Activated CD8-positive, alpha-beta T cell treated with anti-CD3 and anti-CD28 coated beads for 36 hours (primary cell): ENCODE measurements around the gene AMBP. TPM values are rescaled to one million over a fixed set of nuclear protein-coding genes. Genes with fewer than 3 reads are reported as not detected.

Experiments used
- ATAC-seq: fragments of 200-7000 bp; cut with Tn5 transposase; one replicate; pipeline ENCODE4 v1.10.0; 2021; ENCODE audit warnings: mild to moderate bottlenecking, moderate library complexity
- CTCF ChIA-PET: fragments of 350-600 bp; sonication (Branson Sonifier 250); formaldehyde crosslinking; loops from one replicate; lab custom pipeline; 2021; ENCODE audit warnings: antibody characterized with exemption; lab: Charles Lee
- POLR2A ChIA-PET: fragments of 350-600 bp; sonication (Branson Sonifier 250); formaldehyde crosslinking; loops from one replicate; lab custom pipeline; 2021; ENCODE audit warnings: antibody characterized with exemption; lab: Charles Lee
- DNase-seq: peaks from one replicate; pipeline ENCODE4 v3.0.0-alpha.2; 2020
- H3K27ac Mint-ChIP-seq: one replicate; pipeline ENCODE4 v1.8.0; 2021; ENCODE audit warnings: mild to moderate bottlenecking, mixed read lengths
- H3K27me3 Mint-ChIP-seq: one replicate; pipeline ENCODE4 v1.8.0; 2021; ENCODE audit warnings: mixed read lengths
- H3K36me3 Mint-ChIP-seq: one replicate; pipeline ENCODE4 v1.8.0; 2021; ENCODE audit warnings: low read depth, mixed read lengths
- H3K4me1 Mint-ChIP-seq: one replicate; pipeline ENCODE4 v1.8.0; 2021; ENCODE audit warnings: low read depth, mixed read lengths
- H3K4me3 Mint-ChIP-seq: one replicate; pipeline ENCODE4 v1.8.0; 2021; ENCODE audit warnings: mild to moderate bottlenecking, moderate library complexity, mixed read lengths
- H3K9me3 Mint-ChIP-seq: one replicate; pipeline ENCODE4 v1.8.0; 2021; ENCODE audit warnings: mixed read lengths
- intact Hi-C: fragments of 100-400 bp; cut with micrococcal nuclease; formaldehyde crosslinking; loops from one replicate; pipeline ENCODE4 v1.10.0; 2022
- total RNA-seq, 2 experiments: library from RNA; stranded (reverse); gene quantifications; one replicate each; pipeline ENCODE4 v1.2.3, GENCODE V29; 2021
- TF ChIP-seq, protein P1 (sequence below): fragments of 200-600 bp; IDR thresholded peaks from one replicate; pipeline ENCODE4 v1.8.0; 2022; ENCODE audit warnings: antibody characterized with exemption, mild to moderate bottlenecking

AMBP gene
- total RNA-seq, 2 experiments from 2014 or later, result not detected

DNA sequence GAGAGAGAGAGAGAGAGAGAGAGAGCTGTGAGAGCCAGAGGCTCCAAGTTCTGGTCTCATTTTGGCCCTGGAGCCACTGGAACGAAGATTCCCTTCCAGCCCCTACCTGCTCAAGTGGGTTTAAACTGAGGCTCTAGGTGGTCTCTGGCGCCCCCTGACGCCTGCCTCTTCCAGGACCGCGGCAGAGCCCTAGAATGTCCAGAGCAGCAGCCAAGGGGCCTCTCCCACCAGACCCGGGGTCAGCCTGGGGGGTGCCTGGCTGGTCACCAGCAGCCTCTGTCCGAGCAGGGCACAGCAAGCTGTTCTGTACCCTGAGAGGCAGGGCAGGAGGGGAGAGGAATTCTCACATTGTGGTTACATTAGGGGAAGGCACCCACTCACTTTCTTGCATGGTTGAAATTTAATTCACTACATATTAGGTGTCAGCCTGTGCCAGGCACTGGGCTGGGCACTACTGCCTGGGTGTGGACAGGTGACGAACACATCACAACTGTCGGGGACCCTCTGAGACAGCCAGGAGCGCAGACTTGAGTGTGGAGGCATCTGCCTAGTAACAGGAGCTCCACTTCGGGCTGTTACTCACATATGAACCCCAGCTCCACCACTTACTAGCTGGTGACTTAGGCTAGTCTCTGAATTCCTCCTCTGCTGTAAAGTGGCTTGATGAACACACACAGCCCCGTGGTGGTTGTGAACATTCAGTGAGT, 44.5 kb downstream of the AMBP start:
- no peaks in the 10 kb centered on the region for H3K9me3 Mint-ChIP-seq
- intact Hi-C loops, result loop anchor here (2.0 kb wide), 1 partner anchor 227 kb away; no protein-coding TSS in a partner anchor

DNA sequence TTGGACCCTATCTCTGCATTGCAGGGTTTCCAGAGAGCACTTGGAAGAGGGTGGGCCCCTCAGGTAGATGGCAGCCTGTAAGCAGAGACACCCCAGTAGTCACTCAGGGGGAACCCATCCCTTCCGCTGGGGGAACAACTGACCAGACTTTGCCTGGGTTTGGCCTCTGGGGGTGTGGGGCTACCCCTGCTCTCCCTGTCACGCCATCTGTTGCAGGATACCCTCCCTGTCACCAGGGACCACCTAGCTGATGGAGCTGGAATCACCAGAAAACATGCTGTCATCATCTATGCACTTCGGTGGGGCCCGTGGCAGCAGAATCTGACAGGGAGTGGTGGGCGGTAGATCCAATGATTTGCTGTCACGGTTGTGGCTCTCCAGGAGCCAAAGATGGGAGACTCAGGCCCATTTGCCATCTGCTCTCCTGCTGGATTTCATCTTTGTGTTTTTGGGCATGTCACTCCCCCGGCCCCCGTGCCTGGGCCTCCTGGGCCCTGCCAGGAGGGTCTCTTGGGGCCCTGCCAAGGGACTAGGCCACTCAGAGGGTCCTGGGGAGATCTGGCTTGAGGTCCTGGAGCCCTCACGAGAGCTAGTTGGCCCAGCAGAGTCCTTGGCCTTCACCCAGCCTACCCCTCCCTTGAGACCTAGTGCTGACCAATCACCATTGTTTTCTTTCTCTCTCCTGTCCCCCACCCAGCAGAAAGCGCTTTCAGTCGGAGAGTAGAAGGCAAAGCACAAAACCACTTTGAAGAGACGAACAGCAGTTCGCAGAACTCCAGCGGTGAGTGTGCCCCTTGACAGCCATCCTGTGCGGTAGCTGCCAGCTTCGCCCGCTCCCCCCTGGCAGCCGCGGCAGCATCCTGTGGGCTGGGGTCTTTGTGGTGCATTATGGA, 45.9 kb downstream of the AMBP start:
- CTCF ChIA-PET, result no interaction called here
- no peaks in the 10 kb centered on the region for H3K27me3 Mint-ChIP-seq
- no peaks in the 10 kb centered on the region for H3K9me3 Mint-ChIP-seq
- H3K4me1 Mint-ChIP-seq, result no peaks in the 10 kb centered on the region
- H3K36me3 Mint-ChIP-seq, result no peaks in the 10 kb centered on the region
- POLR2A ChIA-PET, result no interaction called here
- no peak overlapping the region for H3K27ac Mint-ChIP-seq
- intact Hi-C loops, result loop anchor here (2.0 kb wide), 1 partner anchor 225 kb away; no protein-coding TSS in a partner anchor
- H3K4me3 Mint-ChIP-seq, result no peak overlapping the region
- DNase-seq (no peak), ATAC-seq (no peak)
- TF ChIP-seq, protein P1, sequence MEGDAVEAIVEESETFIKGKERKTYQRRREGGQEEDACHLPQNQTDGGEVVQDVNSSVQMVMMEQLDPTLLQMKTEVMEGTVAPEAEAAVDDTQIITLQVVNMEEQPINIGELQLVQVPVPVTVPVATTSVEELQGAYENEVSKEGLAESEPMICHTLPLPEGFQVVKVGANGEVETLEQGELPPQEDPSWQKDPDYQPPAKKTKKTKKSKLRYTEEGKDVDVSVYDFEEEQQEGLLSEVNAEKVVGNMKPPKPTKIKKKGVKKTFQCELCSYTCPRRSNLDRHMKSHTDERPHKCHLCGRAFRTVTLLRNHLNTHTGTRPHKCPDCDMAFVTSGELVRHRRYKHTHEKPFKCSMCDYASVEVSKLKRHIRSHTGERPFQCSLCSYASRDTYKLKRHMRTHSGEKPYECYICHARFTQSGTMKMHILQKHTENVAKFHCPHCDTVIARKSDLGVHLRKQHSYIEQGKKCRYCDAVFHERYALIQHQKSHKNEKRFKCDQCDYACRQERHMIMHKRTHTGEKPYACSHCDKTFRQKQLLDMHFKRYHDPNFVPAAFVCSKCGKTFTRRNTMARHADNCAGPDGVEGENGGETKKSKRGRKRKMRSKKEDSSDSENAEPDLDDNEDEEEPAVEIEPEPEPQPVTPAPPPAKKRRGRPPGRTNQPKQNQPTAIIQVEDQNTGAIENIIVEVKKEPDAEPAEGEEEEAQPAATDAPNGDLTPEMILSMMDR, result no peak

More for the DNA sequence above, 44.5 kb downstream of the AMBP start:
- ChIA-PET POLR2A (no interaction called here), CTCF (interaction anchor here (0.8 to 1.6 kb wide), 3 partner anchors 127 to 299 kb away, joined by 3 to 4 read pairs (median 3); no protein-coding TSS in a partner anchor)
- ATAC-seq (peak; percentile 24), DNase-seq (peak; percentile 30)
- no peak overlapping the region for H3K27ac Mint-ChIP-seq
- H3K27me3 Mint-ChIP-seq, result no peaks in the 10 kb centered on the region
- TF ChIP-seq, protein P1, result peak; percentile 25
- no peaks in the 10 kb centered on the region for H3K36me3 Mint-ChIP-seq
- no peaks in the 10 kb centered on the region for H3K4me1 Mint-ChIP-seq
- no peak overlapping the region for H3K4me3 Mint-ChIP-seq

DNA sequence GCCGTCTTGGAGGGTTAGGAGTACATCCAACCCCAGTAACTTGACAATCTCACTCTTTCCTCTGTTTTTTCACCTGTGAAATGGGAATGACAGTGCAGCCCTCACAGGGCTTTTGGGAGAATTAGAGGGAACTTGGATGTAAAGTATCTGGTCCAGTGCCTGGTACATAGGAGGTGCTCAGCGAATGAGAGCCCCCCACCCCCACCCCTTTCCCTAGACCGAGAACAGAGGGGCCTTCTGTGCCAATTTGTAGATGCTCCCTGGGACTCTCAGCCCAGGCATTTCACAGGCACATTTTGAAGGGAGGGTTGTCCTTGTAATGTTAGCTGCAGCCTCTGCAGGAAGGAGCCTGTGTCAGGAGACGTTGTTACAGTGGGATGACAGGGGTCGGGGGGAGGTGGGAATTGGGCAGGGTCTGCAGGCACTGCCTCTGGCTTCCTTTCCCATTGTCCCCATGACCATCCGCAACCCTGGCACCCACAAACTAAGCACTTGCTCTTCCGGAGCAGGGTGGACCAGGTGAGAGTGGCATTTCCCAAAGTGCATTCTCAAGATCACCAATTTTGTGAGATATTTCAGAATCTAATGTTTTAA, 47.0 kb downstream of the AMBP start:
- no peak for ATAC-seq
- Mint-ChIP-seq H3K4me3 (no peak overlapping the region), H3K27ac (no peak overlapping the region), H3K9me3 (no peaks in the 10 kb centered on the region), H3K27me3 (no peaks in the 10 kb centered on the region), H3K4me1 (no peaks in the 10 kb centered on the region), H3K36me3 (no peaks in the 10 kb centered on the region)
- ChIA-PET CTCF (no interaction called here), POLR2A (no interaction called here)
- TF ChIP-seq, protein P1, result no peak
- DNase-seq, result no peak
- intact Hi-C loops, result no loop called here

DNA sequence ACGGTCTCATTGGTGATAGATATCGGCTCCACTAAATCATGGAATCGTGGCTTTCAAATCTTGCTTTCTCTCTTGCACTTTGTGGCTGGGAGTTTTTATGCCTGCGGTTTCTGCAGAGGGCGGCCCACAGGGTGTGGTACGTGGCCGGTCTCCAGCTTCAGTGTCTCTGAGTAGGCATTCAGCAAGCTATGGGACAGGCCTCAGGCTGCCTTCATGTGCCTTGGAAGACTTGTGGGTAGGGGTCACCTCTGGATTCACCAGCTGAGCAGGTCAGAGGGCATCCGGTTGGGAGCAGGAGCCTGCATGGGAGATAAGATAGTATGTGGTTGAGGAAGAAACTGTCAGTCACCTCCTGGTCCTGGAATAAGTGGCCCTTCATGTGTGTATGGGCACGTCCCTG, 47.7 kb downstream of the AMBP start:
- intact Hi-C loops, result no loop called here
- H3K27ac Mint-ChIP-seq, result no peak overlapping the region
- no peaks in the 10 kb centered on the region for H3K36me3 Mint-ChIP-seq
- ChIA-PET POLR2A (no interaction called here), CTCF (no interaction called here)
- TF ChIP-seq, protein P1, result no peak
- no peaks in the 10 kb centered on the region for H3K27me3 Mint-ChIP-seq
- H3K4me1 Mint-ChIP-seq, result no peaks in the 10 kb centered on the region
- DNase-seq (no peak), ATAC-seq (no peak)
- no peak overlapping the region for H3K4me3 Mint-ChIP-seq
- H3K9me3 Mint-ChIP-seq, result no peaks in the 10 kb centered on the region
